GDM1 (cell line): Measurements from ENCODE around the gene LRRC23.
"Not testable (repeated sequence)": the region's sequence is repeated elsewhere in the genome, so short reads cannot be mapped to it uniquely, and the experiment has no call there.

Source experiments
- DNase-seq: peaks from one replicate; lab custom pipeline; 2025; lab: John Stamatoyannopoulos, UW

The LRRC23 gene

GRCh38 chr12:6904280-6905276 lies at the start of gene LRRC23:
LRRC23 (plus strand) TSS chr12:6904822; CDS start chr12:6905634, 812 bp downstream.
- DNase-seq, result peak; percentile 85

GRCh38 chr12:6855322-6855721 lies 49.3 kb upstream of the LRRC23 start:
- DNase-seq, result no peak

GRCh38 chr12:6858799-6859198 lies 45.8 kb upstream of the LRRC23 start:
- DNase-seq, result no peak

GRCh38 chr12:6860116-6860515 lies 44.5 kb upstream of the LRRC23 start:
- no peak for DNase-seq

GRCh38 chr12:6860942-6861341 lies 43.7 kb upstream of the LRRC23 start:
- DNase-seq, result no peak

GRCh38 chr12:6861391-6861790 lies 43.2 kb upstream of the LRRC23 start:
- DNase-seq, result no peak

GRCh38 chr12:6863033-6863432 lies 41.6 kb upstream of the LRRC23 start:
- DNase-seq, result no peak

- no peak for DNase-seq
Measured at GRCh38 chr12:6863586-6864321, 40.9 kb upstream of the LRRC23 start.

- DNase-seq, result not testable (repeated sequence)
Measured at GRCh38 chr12:6865307-6865706, 39.3 kb upstream of the LRRC23 start.

- no peak for DNase-seq
Measured at GRCh38 chr12:6866163-6866919, 38.3 kb upstream of the LRRC23 start.

- DNase-seq, result no peak
Measured at GRCh38 chr12:6866920-6867412, 37.7 kb upstream of the LRRC23 start.

- DNase-seq, result peak; percentile 67
Measured at GRCh38 chr12:6867413-6868210, 37.0 kb upstream of the LRRC23 start, which contains the start of gene TPI1. TPI1 (plus strand) TSS chr12:6867531; CDS start chr12:6867567, 36 bp downstream.

GRCh38 chr12:6868211-6869048 lies 36.2 kb upstream of the LRRC23 start:
- DNase-seq, result no peak

- DNase-seq, result peak; percentile 58
Measured at GRCh38 chr12:6869049-6870021, 35.3 kb upstream of the LRRC23 start.

- DNase-seq, result not testable (repeated sequence)
Measured at GRCh38 chr12:6870304-6870703, 34.3 kb upstream of the LRRC23 start.

GRCh38 chr12:6871052-6871957 lies 33.3 kb upstream of the LRRC23 start:
- DNase-seq, result no peak
